GM19099 (cell line): ENCODE data around the gene TOGARAM1.

ENCODE experiments used
- POLR2A ChIP-seq: IDR thresholded peaks from 3 replicates; pipeline ENCODE4 v1.6.1; 2011; ENCODE audit warnings: low read depth; ENCODE audit not compliant: insufficient read length; ENCODE audit errors: extremely low read depth

TOGARAM1 gene

GRCh38 chr14:44961554-44962333 lies at the start of gene TOGARAM1, which contains the start of gene KLHL28:
Gene TOGARAM1 (plus strand): TSS chr14:44962190. CDS start chr14:44962422, 232 bp downstream.
Gene KLHL28 (minus strand): TSS chr14:44961947. CDS start chr14:44945928, 16,019 bp downstream.
- TF ChIP-seq POLR2A, result peak; percentile 94

GRCh38 chr14:44914849-44915248 lies 47.1 kb upstream of the TOGARAM1 start:
- TF ChIP-seq POLR2A, result no peak

- no peak for TF ChIP-seq POLR2A
Observed at GRCh38 chr14:44928793-44929192, 33.2 kb upstream of the TOGARAM1 start.

- TF ChIP-seq POLR2A, result no peak
Observed at GRCh38 chr14:44935155-44935554, 26.8 kb upstream of the TOGARAM1 start.

GRCh38 chr14:44937547-44937946 lies 24.4 kb upstream of the TOGARAM1 start:
- TF ChIP-seq POLR2A, result no peak

- TF ChIP-seq POLR2A, result no peak
Observed at GRCh38 chr14:44940211-44940610, 21.8 kb upstream of the TOGARAM1 start.

GRCh38 chr14:44940944-44941343 lies 21.0 kb upstream of the TOGARAM1 start:
- no peak for TF ChIP-seq POLR2A

- no peak for TF ChIP-seq POLR2A
Observed at GRCh38 chr14:44941591-44941990, 20.4 kb upstream of the TOGARAM1 start.

GRCh38 chr14:44942436-44942835 lies 19.6 kb upstream of the TOGARAM1 start:
- TF ChIP-seq POLR2A, result no peak

GRCh38 chr14:44944107-44944506 lies 17.9 kb upstream of the TOGARAM1 start:
- no peak for TF ChIP-seq POLR2A

GRCh38 chr14:44945264-44945663 lies 16.7 kb upstream of the TOGARAM1 start:
- no peak for TF ChIP-seq POLR2A

- no peak for TF ChIP-seq POLR2A
Observed at GRCh38 chr14:44951051-44951450, 10.9 kb upstream of the TOGARAM1 start.

GRCh38 chr14:44952391-44953110 lies 9.4 kb upstream of the TOGARAM1 start:
- no peak for TF ChIP-seq POLR2A

- no peak for TF ChIP-seq POLR2A
Observed at GRCh38 chr14:44954750-44955149, 7.2 kb upstream of the TOGARAM1 start.

- no peak for TF ChIP-seq POLR2A
Observed at GRCh38 chr14:44955528-44955927, 6.5 kb upstream of the TOGARAM1 start.

GRCh38 chr14:44956866-44957265 lies 5.1 kb upstream of the TOGARAM1 start:
- no peak for TF ChIP-seq POLR2A
